ELF-1 (cell line): ENCODE measurements around the gene SLFN5.
"Not testable (repeated sequence)": the region's sequence is repeated elsewhere in the genome, so short reads cannot be mapped to it uniquely, and the experiment has no call there.

Source experiments
- DNase-seq: peaks from one replicate; pipeline ENCODE4 v3.0.0-alpha.2; 2016; ENCODE audit warnings: low read depth, low spot score

Gene SLFN5

DNA sequence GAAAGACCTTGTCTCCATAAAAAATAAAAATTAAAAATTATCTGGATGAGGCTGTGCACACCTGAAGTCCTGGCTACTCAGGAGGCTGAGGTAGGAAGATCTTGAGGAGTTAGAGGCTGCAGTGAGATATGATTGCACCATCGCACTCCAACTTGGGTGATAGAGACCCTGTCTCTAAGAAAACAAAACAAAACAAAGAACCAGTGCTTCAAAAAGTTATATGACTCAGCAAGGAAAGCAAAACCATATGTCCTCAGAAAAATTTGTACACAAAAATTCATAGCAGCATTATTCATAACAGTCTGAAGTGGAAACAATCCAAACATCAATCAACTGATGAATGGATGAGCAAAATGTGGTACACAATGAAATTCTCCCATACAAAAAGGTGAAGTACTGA is 48.9 kb downstream of the SLFN5 start:
- DNase-seq, result no peak

DNA sequence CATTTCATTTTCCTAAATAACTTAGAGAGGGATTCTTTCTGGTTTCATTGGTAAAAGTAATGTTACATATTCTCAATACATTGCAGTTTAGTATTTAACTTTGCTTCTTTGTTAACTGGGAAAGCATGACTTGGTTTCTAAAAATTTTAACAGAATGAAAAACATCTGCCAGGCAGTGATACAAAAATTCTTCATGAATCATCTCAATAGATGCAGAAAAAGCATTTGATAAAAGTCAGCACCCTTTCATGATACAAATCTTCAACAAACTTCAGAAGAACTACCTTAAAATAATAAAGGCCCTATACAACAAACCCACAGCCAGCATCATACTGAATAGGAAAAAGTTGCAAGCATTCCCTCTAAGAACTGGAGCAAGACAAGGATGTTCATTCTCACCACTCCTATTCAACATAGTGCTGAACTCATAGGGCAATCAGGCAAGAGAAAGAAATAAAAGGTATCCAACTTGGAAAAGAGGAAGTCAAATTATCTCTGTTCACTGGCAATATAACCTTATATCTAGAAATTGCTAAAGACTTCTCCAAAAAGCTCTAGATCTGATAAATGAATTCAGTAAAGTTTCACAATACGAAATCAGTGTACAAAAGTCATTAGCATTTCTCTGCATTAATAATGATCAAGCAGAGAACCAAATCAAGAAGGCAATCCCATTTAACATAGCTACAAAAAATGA is 50.4 kb downstream of the SLFN5 start:
- DNase-seq, result no peak

DNA sequence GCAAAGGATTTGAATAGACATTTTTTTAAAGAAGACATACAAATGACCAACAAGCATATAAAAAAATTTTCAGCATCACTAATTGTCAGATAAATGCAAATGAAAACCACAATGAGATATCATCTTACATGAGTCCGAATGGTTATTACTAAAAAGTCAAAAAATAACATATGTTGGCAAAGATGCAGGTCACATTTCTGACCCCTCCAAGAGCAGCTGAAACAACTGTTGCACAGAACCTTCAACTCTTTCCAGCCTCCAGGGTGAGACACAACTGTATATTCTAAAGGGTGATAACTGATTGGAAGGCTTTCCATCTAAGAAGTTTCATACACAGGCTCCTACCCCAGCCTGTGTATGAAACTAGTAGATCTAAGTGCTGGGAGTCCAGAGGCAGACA is 51.9 kb downstream of the SLFN5 start:
- DNase-seq, result no peak

DNA sequence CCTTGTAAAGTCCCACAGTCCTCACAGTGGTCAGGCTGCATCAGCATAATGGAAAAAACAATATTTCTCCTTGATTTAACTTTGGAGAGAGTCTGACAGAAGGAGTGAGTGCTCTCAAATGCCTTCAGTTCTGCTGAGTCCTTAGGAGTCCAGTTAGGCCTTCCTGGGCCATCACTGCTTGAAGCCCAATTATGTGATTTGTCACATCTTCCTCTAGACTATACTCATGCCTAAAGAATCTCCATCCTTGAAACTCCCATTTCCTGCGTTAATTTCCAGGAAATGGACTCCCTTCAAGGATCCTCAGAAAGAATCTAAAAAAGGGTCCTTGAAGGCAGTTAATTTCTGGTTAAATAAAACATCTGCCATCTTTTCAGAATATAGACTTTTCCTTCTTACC is 52.8 kb downstream of the SLFN5 start:
- DNase-seq, result no peak

DNA sequence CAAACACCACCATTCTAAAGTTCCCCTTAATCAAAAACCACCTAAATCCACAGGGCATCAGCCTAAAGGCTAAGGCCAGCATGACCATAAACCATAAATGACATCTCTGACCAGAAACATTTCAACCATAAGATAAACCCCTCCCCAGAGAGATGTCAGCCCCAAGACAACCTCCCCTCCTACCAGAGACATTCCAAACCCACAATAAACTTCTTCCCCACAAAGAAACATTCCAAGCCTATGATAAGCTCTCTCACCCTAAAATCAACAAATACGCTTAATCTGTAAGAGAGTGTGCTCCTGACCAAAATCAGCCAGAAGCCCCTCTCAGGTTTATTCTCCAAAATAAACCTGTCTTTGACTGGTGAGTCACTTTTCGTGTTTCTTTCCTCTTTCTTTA is 54.8 kb downstream of the SLFN5 start:
- no peak for DNase-seq

DNA sequence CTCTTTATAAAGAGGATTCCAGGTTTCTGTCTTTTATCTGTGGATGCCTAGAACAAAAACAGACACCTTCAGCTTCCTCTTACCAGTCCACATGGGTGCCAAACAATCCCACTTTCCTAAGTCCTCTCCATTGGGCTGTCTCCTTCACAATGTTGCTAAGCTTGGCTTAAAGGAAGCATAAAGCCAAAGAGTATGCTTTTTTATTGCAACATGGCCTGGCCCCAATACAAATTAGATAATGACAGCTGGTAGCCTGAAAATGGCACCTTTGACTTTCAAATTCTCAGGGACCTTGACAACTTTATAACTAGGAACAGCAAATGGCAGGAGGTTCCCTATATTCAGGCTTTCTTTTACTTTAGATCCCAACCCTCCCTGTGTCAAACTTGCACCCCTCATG is 55.8 kb downstream of the SLFN5 start:
- no peak for DNase-seq

DNA sequence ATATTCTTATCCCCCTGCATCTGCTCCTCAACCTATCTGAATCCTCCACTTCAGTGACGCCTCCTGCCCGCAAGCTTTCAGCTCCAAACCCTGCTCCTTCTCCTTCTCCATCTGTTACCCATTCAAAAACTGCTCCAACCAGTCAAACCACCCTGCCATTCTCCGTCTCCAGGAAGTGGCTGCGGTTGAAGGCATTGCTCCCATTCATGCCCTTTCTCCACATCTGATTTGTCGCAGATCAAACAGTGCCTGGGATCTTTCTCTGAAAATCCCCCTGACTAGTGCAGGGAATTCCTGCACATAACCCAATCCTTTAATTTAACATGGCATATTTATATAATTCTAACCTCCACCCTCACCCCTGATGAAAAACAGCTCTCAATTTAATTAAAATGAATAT is 56.3 kb downstream of the SLFN5 start:
- peak; percentile 3 for DNase-seq

DNA sequence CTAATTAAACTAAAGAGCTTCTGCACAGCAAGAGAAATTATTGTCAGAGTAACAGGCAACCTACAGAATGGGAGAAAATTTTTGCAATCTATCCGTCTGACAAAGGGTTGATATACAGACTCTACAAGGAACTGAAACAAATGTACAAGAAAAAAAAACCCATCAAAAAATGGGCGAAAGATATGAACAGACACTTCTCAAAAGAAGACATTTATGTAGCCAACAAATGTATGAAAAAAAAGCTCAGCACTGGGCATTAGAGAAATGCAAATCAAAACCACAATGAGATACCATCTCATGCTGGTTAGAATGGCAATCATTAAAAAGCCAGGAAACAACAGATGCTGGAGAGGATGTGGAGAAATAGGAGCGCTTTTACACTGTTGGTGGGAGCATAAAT is 66.5 kb downstream of the SLFN5 start:
- DNase-seq, result not testable (repeated sequence)

DNA sequence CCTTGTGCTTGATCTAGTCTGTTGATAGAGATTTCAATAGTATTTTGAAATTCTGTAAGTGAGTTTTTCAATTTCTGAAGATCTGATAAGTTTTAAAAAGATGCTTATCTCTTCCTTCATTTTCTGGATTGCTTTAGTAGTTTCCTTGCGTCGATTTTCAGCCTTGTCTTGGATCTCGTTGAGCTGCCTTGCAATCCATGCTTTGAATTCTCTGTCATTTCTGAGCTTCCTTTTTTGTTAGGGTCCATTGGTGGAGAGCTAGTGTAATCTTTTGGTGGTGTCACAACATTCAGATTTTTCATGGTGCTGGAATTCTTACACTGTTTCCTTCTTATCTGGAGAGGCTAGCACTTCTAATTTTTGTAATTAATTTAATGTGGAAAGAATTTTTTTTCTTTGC is 69.5 kb downstream of the SLFN5 start:
- no peak for DNase-seq

DNA sequence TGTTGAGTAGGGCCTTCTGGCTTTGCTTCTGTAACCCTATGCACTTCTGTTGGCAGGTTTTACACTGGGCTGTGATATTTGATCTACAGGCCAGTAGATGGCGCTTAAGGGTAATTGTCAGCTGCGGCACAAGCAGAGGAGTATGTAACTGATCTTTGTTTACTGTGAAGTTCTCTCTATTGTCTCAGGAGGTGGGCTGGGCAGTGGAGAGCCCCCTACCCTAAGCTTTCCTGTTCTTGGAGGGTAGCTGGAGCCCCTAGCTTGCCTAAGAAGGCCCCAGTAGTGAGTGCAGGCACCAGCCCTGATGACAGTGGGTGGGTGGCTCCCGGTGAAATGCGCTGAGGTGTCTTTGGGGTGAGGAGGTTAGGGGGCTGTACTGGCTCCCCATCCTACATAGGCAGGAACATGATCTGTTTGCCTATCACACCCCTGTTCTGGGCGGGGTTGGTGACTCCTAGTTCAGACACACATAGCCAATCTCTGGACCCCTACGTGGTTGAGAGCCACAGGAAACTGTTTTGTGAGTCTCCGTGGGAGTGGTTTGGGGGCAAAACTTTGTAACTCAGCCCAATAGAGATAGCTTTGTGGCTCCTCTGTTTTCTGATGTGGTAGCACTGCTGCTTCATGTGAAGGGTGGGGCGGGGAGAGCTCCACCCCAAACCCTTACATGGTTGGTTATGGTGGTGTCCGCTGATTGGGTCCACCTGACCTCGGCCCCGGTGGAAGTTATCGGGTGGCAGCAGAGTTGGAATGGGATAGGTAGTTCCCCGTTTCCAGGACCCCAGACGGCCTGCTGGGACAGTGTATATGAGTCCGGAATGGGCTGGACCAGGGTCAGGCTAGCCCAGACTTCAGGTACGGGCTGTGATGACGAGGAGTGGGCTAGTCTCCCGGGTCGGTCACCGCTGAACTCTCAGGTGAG is 70.2 kb downstream of the SLFN5 start:
- DNase-seq, result peak; percentile 83

DNA sequence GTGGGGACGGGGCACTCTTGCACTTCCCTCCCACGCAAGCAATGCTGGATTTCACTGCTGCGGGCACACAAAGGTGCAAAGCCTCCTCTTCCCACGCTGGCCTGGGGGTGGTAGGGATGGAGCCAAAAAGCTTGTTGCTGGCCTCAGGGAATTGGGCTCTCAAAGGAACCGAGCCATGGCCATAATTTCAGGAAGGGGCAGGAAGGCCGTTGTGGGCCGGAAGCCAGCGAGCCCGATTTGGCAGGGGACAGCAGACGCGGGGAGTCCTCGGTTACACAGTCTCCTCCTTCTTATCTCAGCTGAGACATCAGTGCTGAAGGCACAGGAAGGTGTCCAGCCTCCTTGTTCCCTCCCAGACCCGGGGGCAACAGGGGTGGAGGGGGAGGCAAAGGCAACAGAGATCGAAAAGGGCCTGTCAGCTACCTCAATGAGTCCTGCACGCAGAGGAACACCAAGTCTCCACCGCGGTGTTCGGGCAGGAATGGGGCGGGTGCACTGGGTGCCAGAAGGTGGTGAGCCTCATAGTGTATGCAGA is 71.1 kb downstream of the SLFN5 start:
- DNase-seq, result peak; percentile 66

DNA sequence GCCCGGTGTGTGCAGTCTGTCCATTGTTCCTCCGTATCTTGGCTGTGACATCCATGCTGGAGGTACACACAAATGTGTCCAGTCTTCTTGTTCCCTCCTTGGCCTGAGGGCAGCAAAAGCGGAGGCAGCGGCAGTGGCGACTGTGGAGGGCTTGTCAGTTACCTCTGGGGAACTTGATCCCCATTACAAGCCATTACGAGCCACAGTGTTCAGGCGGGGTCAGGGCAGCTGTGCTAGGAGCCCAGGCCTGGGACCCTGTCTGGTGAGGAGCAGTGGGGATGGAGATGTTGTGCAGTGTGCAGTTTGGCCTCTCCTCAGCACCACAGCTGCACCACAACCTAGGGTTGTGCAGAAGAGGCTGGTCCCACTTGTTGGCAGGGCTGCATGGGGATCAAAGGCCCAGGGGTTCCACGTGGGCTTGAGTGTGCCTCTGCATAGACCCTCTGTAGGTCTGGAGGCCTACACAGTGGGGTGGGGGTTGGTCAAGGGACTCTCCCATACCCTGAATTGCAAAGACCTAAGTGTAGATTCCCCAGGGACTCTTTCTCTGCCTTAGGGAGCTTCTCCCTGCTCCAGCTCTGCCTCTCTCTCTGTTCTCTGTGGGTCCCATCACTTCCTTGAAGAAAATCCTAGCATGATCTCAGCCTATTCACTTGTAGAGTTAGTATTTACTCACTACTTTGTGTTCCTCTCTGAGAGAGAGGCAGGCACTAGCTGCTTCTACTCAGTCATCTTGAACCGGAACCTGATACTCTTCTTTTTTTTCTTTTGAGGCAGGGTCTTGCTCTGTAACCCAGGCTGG is 71.7 kb downstream of the SLFN5 start:
- DNase-seq, result peak; percentile 43

DNA sequence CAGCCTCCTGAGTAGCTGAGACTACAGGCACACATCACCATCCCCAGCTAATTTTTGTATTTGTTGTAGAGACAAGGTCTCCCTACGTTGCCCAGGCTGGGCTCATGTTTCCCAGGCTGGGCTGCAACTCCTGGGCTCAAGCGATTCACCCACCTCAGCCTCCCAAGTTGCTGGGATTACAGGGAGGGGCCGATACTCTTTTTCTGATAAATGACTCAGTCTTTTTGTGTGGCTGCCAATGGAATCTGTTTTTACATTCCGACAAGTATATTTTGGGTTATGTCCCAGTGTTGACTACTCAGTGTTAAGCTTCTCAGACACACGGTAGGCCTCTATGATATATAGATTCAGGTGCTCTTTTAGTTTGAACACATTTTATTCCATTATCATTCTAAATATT is 72.4 kb downstream of the SLFN5 start:
- no peak for DNase-seq

DNA sequence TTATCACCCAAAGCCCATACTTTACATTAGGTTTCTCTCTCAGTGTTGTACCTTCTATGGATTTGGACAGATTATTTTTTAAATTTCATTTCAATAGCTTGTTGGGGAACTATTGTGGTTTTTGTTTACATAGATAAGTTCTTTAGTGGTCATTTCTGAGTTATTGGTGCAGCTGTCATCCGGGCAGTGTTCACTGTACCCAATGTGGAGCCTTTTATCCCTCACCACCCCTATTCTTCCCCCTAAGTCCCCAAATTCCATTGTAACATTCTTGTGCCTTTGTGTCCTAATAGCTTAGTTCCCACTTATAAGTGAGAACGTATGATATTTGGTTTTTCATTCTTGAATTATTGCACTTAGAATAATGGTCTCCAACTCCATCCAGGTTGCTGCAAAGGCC is 73.1 kb downstream of the SLFN5 start:
- no peak for DNase-seq

DNA sequence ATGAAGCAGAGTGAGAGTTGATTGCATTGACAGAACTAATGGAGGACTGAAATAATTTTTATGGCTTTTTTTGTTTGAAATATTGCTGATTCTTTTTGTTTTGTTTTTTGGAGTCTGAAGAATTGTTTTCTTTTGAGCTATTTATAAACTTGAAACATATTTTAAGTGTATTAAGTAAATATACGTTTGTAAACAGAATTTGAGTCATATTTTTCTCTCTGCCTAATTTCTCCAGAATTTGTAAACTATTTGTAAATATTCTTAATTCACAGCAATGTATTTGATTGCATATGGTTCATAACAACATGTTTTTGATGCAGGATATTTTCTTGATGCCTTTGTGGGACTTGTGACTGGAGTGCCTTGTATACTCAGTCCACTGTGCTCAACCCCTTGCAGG is 79.9 kb downstream of the SLFN5 start:
- no peak for DNase-seq
